Esophagus muscularis mucosa (tissue), 4 donors: ENCODE data around the gene CHRNB4. TPM values are rescaled to one million over a fixed set of nuclear protein-coding genes. Genes with fewer than 3 reads are reported as not detected.

Experiments
- DNase-seq: peaks from one replicate; pipeline ENCODE4 v3.0.0-alpha.2; 2017; ENCODE audit errors: extremely low spot score
- H3K27ac ChIP-seq, 4 donors: fragments of 200-600 bp; sonication (generic); replicated peaks in 1 of 4; 1 replicate in 3 of 4; 2 replicates in 1 of 4; pipeline ENCODE4 v1.5.1; 2016 to 2019; ENCODE audit warnings: mild to moderate bottlenecking in 1 of 4
- H3K27me3 ChIP-seq, 4 donors: fragments of 200-600 bp; sonication (generic); one replicate each; pipeline versions ENCODE4 v1.5.1 to v1.6.0; 2016 to 2019
- H3K36me3 ChIP-seq, 4 donors: fragments of 200-600 bp; sonication (generic); one replicate each; pipeline ENCODE4 v1.5.1; 2016 to 2019
- H3K4me1 ChIP-seq, 4 donors: fragments of 200-600 bp; sonication (generic); one replicate each; pipeline ENCODE4 v1.5.1; 2016 to 2019
- H3K4me3 ChIP-seq, 4 donors: fragments of 200-600 bp; sonication (generic); 1 replicate in 2 of 4; 2 replicates in 2 of 4; pipeline ENCODE4 v1.5.1; 2016 to 2019; ENCODE audit warnings: mild to moderate bottlenecking in 4 of 4, moderate library complexity in 1 of 4
- H3K9me3 ChIP-seq, 4 donors: fragments of 200-600 bp; sonication (generic); 1 replicate in 3 of 4; 2 replicates in 1 of 4; pipeline ENCODE4 v1.5.1; 2016 to 2019
- CTCF ChIP-seq, 3 experiments: fragments of 200-600 bp in 2 of 3; fragments of 450-650 bp in 1 of 3; sonication (generic) in 2 of 3; IDR thresholded peaks; one replicate each; pipeline ENCODE4 v1.5.1; 2017 to 2019; ENCODE audit warnings: antibody characterized with exemption in 3 of 3, mild to moderate bottlenecking in 2 of 3, moderate library complexity in 1 of 3
- EP300 ChIP-seq: sonication (generic); formaldehyde crosslinking; IDR thresholded peaks from one replicate; pipeline ENCODE4 v1.6.1; 2017; ENCODE audit warnings: antibody characterized with exemption
- POLR2A ChIP-seq: fragments of 450-650 bp; IDR thresholded peaks from one replicate; pipeline ENCODE4 v1.6.1; 2017; ENCODE audit warnings: antibody characterized with exemption, moderate library complexity, mild to moderate bottlenecking, low read depth
- POLR2AphosphoS5 ChIP-seq, 2 donors: sonication (generic); formaldehyde crosslinking; IDR thresholded peaks; one replicate each; pipeline ENCODE4 v1.6.1; 2017; ENCODE audit warnings: antibody characterized with exemption in 2 of 2
- WGBS: methylation state at CpG from one replicate; pipeline ENCODE4 v1.1.5; 2018; 5-methylcytosine and 5-hydroxymethylcytosine counted together
- intact Hi-C: fragments of 100-400 bp; cut with DNase I; formaldehyde crosslinking; loops from one replicate; pipeline ENCODE4 v1.15.1; 2023
- total RNA-seq, 4 donors: library from RNA; depleted of rRNA; stranded (reverse); fragments of >200 nt; gene quantifications; one replicate each; pipeline versions ENCODE4 v1.1.0 to v1.2.1, GENCODE V29; 2016

CHRNB4 gene
- total RNA-seq, 4 donors from 2014 or later = 0.26 to 0.50 (median 0.34) TPM; not detected in 1

GRCh38 chr15:78682693-78683410 is 41.8 kb upstream of the CHRNB4 start:
- TF ChIP-seq POLR2A (no peak), EP300 (no peak), CTCF (IDR thresholded peaks at IDR 0.05) (no peak), POLR2AphosphoS5 (IDR thresholded peaks at IDR 0.05) (no peak)
- Histone ChIP-seq H3K27ac (no peak overlapping the region), H3K9me3 (no peaks in the 10 kb centered on the region), H3K4me1 (peaks cover 0 to 14% (median 9%) of the 10 kb centered on the region in 4 donors), H3K36me3 (no peaks in the 10 kb centered on the region), H3K27me3 (no peaks in the 10 kb centered on the region), H3K4me3 (no peak overlapping the region)
- DNase-seq = no peak
- 93% methylated on average over 12 of the region's 12 CpGs for WGBS
- intact Hi-C loops = no loop called here

- Histone ChIP-seq H3K27ac (no peak overlapping the region), H3K27me3 (no peaks in the 10 kb centered on the region), H3K4me1 (peaks cover 0 to 14% (median 9%) of the 10 kb centered on the region in 4 donors), H3K4me3 (no peak overlapping the region), H3K36me3 (no peaks in the 10 kb centered on the region), H3K9me3 (no peaks in the 10 kb centered on the region)
- no peak for TF ChIP-seq POLR2A
- TF ChIP-seq POLR2AphosphoS5 (IDR thresholded peaks at IDR 0.05) = no peak
- TF ChIP-seq EP300 = no peak
- no peak for TF ChIP-seq CTCF (IDR thresholded peaks at IDR 0.05)
- DNase-seq = no peak
- WGBS = 72% methylated on average over 5 of the region's 5 CpGs
- intact Hi-C loops = no loop called here
Measured at GRCh38 chr15:78682004-78682651, 41.1 kb upstream of the CHRNB4 start.

GRCh38 chr15:78681281-78682003 is 40.4 kb upstream of the CHRNB4 start:
- TF ChIP-seq POLR2AphosphoS5 (IDR thresholded peaks at IDR 0.05) (no peak), EP300 (no peak), POLR2A (no peak), CTCF (IDR thresholded peaks at IDR 0.05) (no peak)
- intact Hi-C loops = no loop called here
- 82% methylated on average over 7 of the region's 8 CpGs for WGBS

GRCh38 chr15:78680431-78681075 is 39.5 kb upstream of the CHRNB4 start:
- Histone ChIP-seq H3K4me3 (no peak overlapping the region), H3K36me3 (no peaks in the 10 kb centered on the region), H3K27me3 (no peaks in the 10 kb centered on the region), H3K4me1 (peaks cover 0 to 7% (median 4%) of the 10 kb centered on the region in 4 donors), H3K9me3 (no peaks in the 10 kb centered on the region), H3K27ac (no peak overlapping the region)
- intact Hi-C loops = no loop called here
- TF ChIP-seq POLR2AphosphoS5 (IDR thresholded peaks at IDR 0.05) (no peak), EP300 (no peak), POLR2A (no peak), CTCF (IDR thresholded peaks at IDR 0.05) (no peak)
- no peak for DNase-seq
- WGBS = 91% methylated on average over 10 of the region's 10 CpGs

More at GRCh38 chr15:78681281-78682003, 40.4 kb upstream of the CHRNB4 start:
- Histone ChIP-seq H3K9me3 (no peaks in the 10 kb centered on the region), H3K4me3 (no peak overlapping the region), H3K36me3 (no peaks in the 10 kb centered on the region), H3K27ac (no peak overlapping the region), H3K27me3 (no peaks in the 10 kb centered on the region), H3K4me1 (peaks cover 0 to 14% (median 9%) of the 10 kb centered on the region in 4 donors)
- DNase-seq = no peak
